GM12878 (cell line): Measurements from ENCODE around the gene MDC1. TPM values are rescaled to one million over a fixed set of nuclear protein-coding genes. Genes with fewer than 3 reads are reported as not detected.

Experiments used
- ATAC-seq: fragments of 200-7000 bp; cut with Tn5 transposase; 3 replicates; pipeline ENCODE4 v1.9.1; 2020; ENCODE audit warnings: mild to moderate bottlenecking, moderate library complexity
- BruUV-seq: library from RNA; stranded (reverse); fragments of 400-500 nt; replicated peaks from 2 replicates; lab custom pipeline; 2021; lab: Mats Ljungman, UMichigan
- CTCF ChIA-PET: fragments of 300-600 bp; sonication (Branson Sonifier 250); formaldehyde crosslinking; extraction: SDS; loops from one replicate; lab custom pipeline; 2021; ENCODE audit warnings: inconsistent platforms; lab: Yijun Ruan, JAX
- POLR2A ChIA-PET: fragments of 350-600 bp; formaldehyde crosslinking; extraction: SDS; loops from one replicate; lab custom pipeline; 2021; ENCODE audit warnings: inconsistent platforms; lab: Charles Lee
- RAD21 ChIA-PET: fragments of 300-600 bp; sonication (Branson Sonifier 250); formaldehyde crosslinking; loops from one replicate; lab custom pipeline; 2023; ENCODE audit warnings: antibody characterized with exemption; ENCODE audit not compliant: unreplicated experiment; lab: Charles Lee
- SMC1A ChIA-PET: fragments of 300-600 bp; sonication (Branson Sonifier 250); formaldehyde crosslinking; loops from one replicate; lab custom pipeline; 2023; ENCODE audit not compliant: unreplicated experiment, uncharacterized antibody; lab: Charles Lee
- DNase-seq: peaks from one replicate; pipeline ENCODE4 v3.0.0-alpha.2; 2011; ENCODE audit warnings: low read depth, low spot score
- FAIRE-seq: peaks from 3 replicates; lab custom pipeline; 2011; peaks lifted over from hg19 to GRCh38; lab: Jason Lieb, UNC
- H2AFZ ChIP-seq: 2 replicates; pipeline ENCODE4 v1.6.0; 2011; ENCODE audit warnings: low read depth, low read length, control low read depth; ENCODE audit not compliant: control insufficient read depth
- H3K27ac ChIP-seq: 2 replicates; pipeline ENCODE4 v1.5.1; 2011; ENCODE audit warnings: control low read depth; ENCODE audit not compliant: control insufficient read depth, insufficient read depth
- H3K27me3 ChIP-seq, 2 experiments: replicated peaks in 1 of 2; 2 replicates each; pipeline versions ENCODE4 v1.6.0 to v1.6.1; 2011; ENCODE audit warnings: low read length in 1 of 2; ENCODE audit not compliant: control insufficient read depth in 2 of 2, insufficient read depth in 2 of 2
- H3K36me3 ChIP-seq, 2 experiments: 2 replicates each; pipeline ENCODE4 v1.5.1; 2011; ENCODE audit warnings: low read length in 1 of 2; ENCODE audit not compliant: control insufficient read depth in 2 of 2, insufficient read depth in 2 of 2
- H3K4me1 ChIP-seq: 2 replicates; pipeline ENCODE4 v1.6.1; 2011; ENCODE audit warnings: mild to moderate bottlenecking, low read length, moderate library complexity, mixed read lengths; ENCODE audit not compliant: control insufficient read depth, insufficient read depth
- H3K4me2 ChIP-seq: 2 replicates; pipeline ENCODE4 v1.6.0; 2011; ENCODE audit warnings: control low read depth; ENCODE audit not compliant: control insufficient read depth, insufficient read depth
- H3K4me3 ChIP-seq: fragments of 200-600 bp; sonication (generic); 2 replicates; pipeline ENCODE4 v1.5.1; 2016
- H3K79me2 ChIP-seq: 2 replicates; pipeline ENCODE4 v1.6.0; 2011; ENCODE audit warnings: low read length; ENCODE audit not compliant: control insufficient read depth, insufficient read depth
- H3K9ac ChIP-seq: 2 replicates; pipeline ENCODE4 v1.8.0; 2011; ENCODE audit warnings: low read length, control low read depth, mixed read lengths; ENCODE audit not compliant: control insufficient read depth, insufficient read depth
- H3K9me3 ChIP-seq: replicated peaks from 3 replicates; pipeline ENCODE4 v1.5.1; 2011; ENCODE audit warnings: mild to moderate bottlenecking, low read length; ENCODE audit not compliant: control insufficient read depth, insufficient read depth
- H4K20me1 ChIP-seq: 2 replicates; pipeline ENCODE4 v1.6.0; 2011; ENCODE audit not compliant: control insufficient read depth, insufficient read depth
- IKZF1 ChIP-seq: fragments of 450-650 bp; conservative IDR thresholded peaks from 2 replicates; pipeline ENCODE4 v1.6.1; 2017; ENCODE audit warnings: antibody characterized with exemption, mild to moderate bottlenecking
- MAX ChIP-seq: IDR thresholded peaks from 2 replicates; pipeline ENCODE4 v1.6.1; 2012; ENCODE audit warnings: low read depth, low read length, improper control_type of control experiment
- SPI1 ChIP-seq: IDR thresholded peaks from 2 replicates; pipeline ENCODE4 v1.6.1; 2011; ENCODE audit warnings: low read depth, mild to moderate bottlenecking, low read length, moderate library complexity, borderline replicate concordance; ENCODE audit not compliant: insufficient read depth
- SRF ChIP-seq, 2 experiments: IDR thresholded peaks; 2 replicates each; pipeline ENCODE4 v1.6.1; 2011; ENCODE audit warnings: low read depth in 2 of 2, low read length in 2 of 2, mild to moderate bottlenecking in 1 of 2, moderate library complexity in 1 of 2
- WGBS: methylation state at CpG from one replicate; pipeline ENCODE4 v1.1.6; 2016; ENCODE audit warnings: low lambda C conversion rate; ENCODE audit not compliant: insufficient replicate concordance, insufficient coverage; ENCODE audit errors: missing lambda C conversion rate; 5-methylcytosine and 5-hydroxymethylcytosine counted together
- in situ Hi-C: fragments of 300-500 bp; cut with MboI; formaldehyde crosslinking; loops from 9 replicates; pipeline ENCODE4 v1.14.3; 2018; ENCODE audit warnings: mixed read lengths
- intact Hi-C: fragments of 100-400 bp; cut with micrococcal nuclease; formaldehyde crosslinking; loops from one replicate; pipeline ENCODE4 v1.14.2; 2022; ENCODE audit not compliant: unreplicated experiment
- polyA plus RNA-seq, 11 experiments: library from polyadenylated mRNA; depleted of rRNA in 4 of 11; unstranded in 6 of 11; stranded (reverse) in 5 of 11; fragments of >200 nt; fragmentation: Nextera tagmentation in 4 of 11; fragmentation: Illumina TruSeq in 1 of 11; extraction: Ambion mirVana in 4 of 11; extraction: Trizol in 1 of 11; gene quantifications; 1 replicate in 1 of 11; 2 replicates in 10 of 11; pipeline versions ENCODE4 v1.2.1 to v1.2.3, GENCODE V29; 2011 to 2016; ENCODE audit warnings: inconsistent platforms in 2 of 11, missing spikeins in 2 of 11, low read depth in 1 of 11
- total RNA-seq, 4 experiments: library from RNA; depleted of rRNA in 3 of 4; stranded (reverse); fragments of >200 nt in 3 of 4; fragmentation: Illumina TruSeq in 1 of 4; extraction: Trizol in 1 of 4; gene quantifications; 2 replicates each; pipeline versions ENCODE4 v1.2.1 to v1.2.3, GENCODE V29; 2013 to 2021

The MDC1 gene
- total and polyA plus RNA-seq, 10 of the 15 experiments (the other 5 are each of a cell fraction or from before 2014, with no cell fraction given) = 5.1 to 62.5 (median 22.4) TPM

DNA sequence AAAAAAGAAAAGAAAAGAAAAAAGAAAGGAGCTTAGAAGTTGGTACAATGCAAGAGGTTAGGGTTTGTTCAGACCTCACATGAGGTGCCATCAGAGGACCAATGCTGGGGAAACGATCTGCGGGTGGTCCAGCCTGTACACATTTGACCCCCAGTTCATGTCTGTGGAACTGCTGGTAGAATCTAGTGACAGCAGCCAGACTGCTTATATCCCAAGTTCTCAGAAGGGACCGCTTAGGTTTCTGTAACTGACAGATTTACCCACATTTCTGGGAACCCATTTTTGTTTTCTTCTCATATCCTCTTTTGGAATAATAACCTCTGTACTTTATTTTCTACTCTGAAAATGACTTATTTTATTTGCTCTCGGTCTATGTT is 35.3 kb downstream of the MDC1 start:
- SMC1A ChIA-PET = interaction anchor here (1.2 to 11.3 kb wide), 6 partner anchors 9 to 232 kb away, joined by 3 to 265 read pairs (median 4); partner anchors contain the start of genes DHX16, MDC1, TUBB and VARS2

DNA sequence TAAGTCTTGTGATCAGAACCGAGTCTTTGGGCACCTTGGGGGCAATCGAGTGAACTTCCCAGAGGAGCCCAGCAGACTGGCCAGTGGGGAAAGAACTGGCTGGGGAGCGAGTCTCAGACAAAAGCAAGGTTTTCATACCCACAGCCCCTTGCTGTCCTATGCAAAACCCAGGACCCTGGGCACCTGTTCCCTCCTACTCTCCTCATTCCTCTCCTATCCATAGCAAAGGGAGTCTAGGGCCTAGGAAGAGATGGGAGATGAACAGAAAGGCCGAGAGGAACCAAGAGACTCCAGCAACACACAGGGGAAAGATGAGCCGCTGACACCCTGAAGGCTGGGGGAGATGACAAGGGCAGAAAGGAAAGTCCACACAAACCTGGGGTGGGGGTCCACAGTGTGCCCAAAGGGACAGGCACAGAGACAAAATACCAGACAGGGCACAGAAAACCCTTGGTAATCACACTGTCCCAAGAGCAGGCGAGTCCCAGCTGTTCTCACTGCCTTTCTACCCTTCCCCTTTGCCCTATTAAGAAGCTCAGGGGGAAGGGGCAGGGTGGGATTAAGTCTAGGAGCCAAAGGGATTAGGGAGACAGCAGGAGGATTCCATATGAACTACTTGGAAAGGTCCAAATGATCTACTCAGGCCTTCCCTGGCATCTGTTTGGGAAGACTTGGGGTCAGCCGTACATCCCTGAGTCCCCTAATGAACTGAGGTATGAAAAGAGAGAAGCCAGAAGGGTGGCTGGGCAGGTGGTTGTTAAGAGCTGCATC is 37.1 kb downstream of the MDC1 start:
- H3K4me3 ChIP-seq = peak overlapping the region; percentile 100
- no peak for FAIRE-seq
- peaks cover 8% of the 10 kb centered on the region for H3K4me1 ChIP-seq
- SMC1A ChIA-PET = interaction anchor here (0.8 to 11.3 kb wide), 13 partner anchors 8 to 400 kb away, joined by 3 to 265 read pairs (median 4); partner anchors contain the start of genes MDC1, MRPS18B, TUBB and VARS2
- peak overlapping the region; percentile 73 for H3K9ac ChIP-seq
- RAD21 ChIA-PET = interaction anchor here (0.7 to 14.2 kb wide), 16 partner anchors 8 to 234 kb away, joined by 3 to 232 read pairs (median 6); partner anchors contain the start of genes ABCF1, MDC1, TUBB and VARS2
- POLR2A ChIA-PET = interaction anchor here (0.6 to 9.5 kb wide), 9 partner anchors 10 to 65 kb away, joined by 3 to 200 read pairs (median 8); partner anchors contain the start of genes MDC1, MRPS18B, NRM and PPP1R10
- peak overlapping the region; percentile 65 for H3K27ac ChIP-seq
- peak overlapping the region; percentile 89 for H3K4me2 ChIP-seq
- TF ChIP-seq IKZF1 = 0 out of 2 replicates have a peak, but pooled peaks have one; percentile 7
- TF ChIP-seq MAX = no peak
- WGBS = 2% methylated on average over 7 of the region's 7 CpGs
- no peak for ATAC-seq
- no peaks in the 10 kb centered on the region for H3K27me3 ChIP-seq
- H3K79me2 ChIP-seq = peaks cover 66% of the 10 kb centered on the region
- peaks cover 5% of the 10 kb centered on the region; the same call in 1 of the 2 replicates for H4K20me1 ChIP-seq
- H3K9me3 ChIP-seq = no peaks in the 10 kb centered on the region
- in situ Hi-C loops (loop anchor here (5.0 kb wide), 2 partner anchors 37 to 142 kb away; partner anchors contain the start of gene MDC1), intact Hi-C loops (loop anchor here (1.0 to 5.0 kb wide), 4 partner anchors 42 to 197 kb away; no protein-coding TSS in a partner anchor)
- H3K36me3 ChIP-seq = peaks cover 10 to 24% of the 10 kb centered on the region in 2 experiments
- DNase-seq = no peak
- no TSS peak for BruUV-seq
- H2AFZ ChIP-seq = no peak overlapping the region
- CTCF ChIA-PET = interaction anchor here (0.7 to 9.5 kb wide), 22 partner anchors 9 to 618 kb away, joined by 3 to 487 read pairs (median 5); partner anchors contain the start of genes MDC1, NRM, TUBB and VARS2

More for the DNA sequence above, 35.3 kb downstream of the MDC1 start:
- intact Hi-C loops = loop anchor here (1.0 to 5.0 kb wide), 3 partner anchors 36 to 196 kb away; partner anchors contain the start of gene MDC1
- peak overlapping the region; percentile 89 for H3K4me2 ChIP-seq
- WGBS = 0% methylated on average over 4 of the region's 4 CpGs
- CTCF ChIA-PET = interaction anchor here (0.7 to 9.5 kb wide), 4 partner anchors 44 to 150 kb away, joined by 3 to 487 read pairs (median 3); partner anchors contain the start of genes MDC1 and TUBB
- FAIRE-seq = no peak
- H4K20me1 ChIP-seq = peaks cover 5% of the 10 kb centered on the region; the same call in 1 of the 2 replicates
- RAD21 ChIA-PET = interaction anchor here (0.8 to 14.2 kb wide), 9 partner anchors 9 to 232 kb away, joined by 3 to 232 read pairs (median 4); partner anchors contain the start of genes MDC1, NRM, TUBB and VARS2
- H3K4me1 ChIP-seq = peaks cover 8% of the 10 kb centered on the region
- BruUV-seq = TSS peak; percentile 8
- TF ChIP-seq SPI1 (peak; percentile 54; the same call in 1 of the 2 replicates), SRF (IDR thresholded peaks at IDR 0.05; ENCODE audit: low read depth in 2 of 2, low read length in 2 of 2) (no peak)
- TF ChIP-seq, all 136 proteins: peak for 1
- H3K79me2 ChIP-seq = peaks cover 84% of the 10 kb centered on the region
- DNase-seq = no peak
- H3K36me3 ChIP-seq = peaks cover 7 to 15% of the 10 kb centered on the region in 2 experiments
- in situ Hi-C loops = loop anchor here (5.0 kb wide), 2 partner anchors 36 to 141 kb away; partner anchors contain the start of gene MDC1
- H3K27me3 ChIP-seq = no peaks in the 10 kb centered on the region
- H3K4me3 ChIP-seq = peak overlapping the region; percentile 100
- peak overlapping the region; percentile 75 for H3K9ac ChIP-seq
- no peak overlapping the region for H2AFZ ChIP-seq
- H3K9me3 ChIP-seq = no peaks in the 10 kb centered on the region
- H3K27ac ChIP-seq = peak overlapping the region; percentile 94
- POLR2A ChIA-PET = interaction anchor here (0.6 to 9.5 kb wide), 9 partner anchors 8 to 195 kb away, joined by 3 to 200 read pairs (median 6); partner anchors contain the start of genes DHX16, MDC1, NRM and TUBB
- ATAC-seq = no peak
